Measurements from ENCODE around the gene ARHGEF1.
A peak's percentile ranks its signal among the peaks of the same experiment; 100 is the strongest.
"Not testable (repeated sequence)": the region's sequence is repeated elsewhere in the genome, so short reads cannot be mapped to it uniquely, and the experiment has no call there.

The ARHGEF1 gene

DNA sequence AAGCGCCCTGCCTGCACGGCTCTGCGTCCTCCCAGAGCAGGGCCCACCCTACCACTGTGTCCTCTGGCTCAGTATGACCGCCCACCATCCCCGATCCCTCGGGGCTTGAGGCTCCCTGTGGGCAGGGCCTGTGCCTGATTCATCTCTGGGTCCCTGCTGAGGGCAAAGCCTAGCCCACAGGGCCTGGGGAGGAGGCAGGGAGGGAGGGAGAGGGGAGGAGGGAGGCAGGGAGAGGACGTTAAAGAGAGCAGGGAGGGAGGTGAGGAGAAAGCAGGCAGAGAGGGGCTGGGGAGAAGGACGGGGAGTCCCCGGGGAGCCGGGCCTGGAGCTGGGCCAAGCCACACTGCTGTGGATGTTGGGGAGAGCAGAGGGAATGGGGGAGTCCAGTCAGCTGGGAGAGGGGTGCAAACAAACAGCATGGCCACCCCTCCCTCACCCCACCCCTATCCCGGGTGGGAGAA is 49.3 kb downstream of the ARHGEF1 start:
- no peak for DNase-seq (ENCODE audit: low read depth)

DNA sequence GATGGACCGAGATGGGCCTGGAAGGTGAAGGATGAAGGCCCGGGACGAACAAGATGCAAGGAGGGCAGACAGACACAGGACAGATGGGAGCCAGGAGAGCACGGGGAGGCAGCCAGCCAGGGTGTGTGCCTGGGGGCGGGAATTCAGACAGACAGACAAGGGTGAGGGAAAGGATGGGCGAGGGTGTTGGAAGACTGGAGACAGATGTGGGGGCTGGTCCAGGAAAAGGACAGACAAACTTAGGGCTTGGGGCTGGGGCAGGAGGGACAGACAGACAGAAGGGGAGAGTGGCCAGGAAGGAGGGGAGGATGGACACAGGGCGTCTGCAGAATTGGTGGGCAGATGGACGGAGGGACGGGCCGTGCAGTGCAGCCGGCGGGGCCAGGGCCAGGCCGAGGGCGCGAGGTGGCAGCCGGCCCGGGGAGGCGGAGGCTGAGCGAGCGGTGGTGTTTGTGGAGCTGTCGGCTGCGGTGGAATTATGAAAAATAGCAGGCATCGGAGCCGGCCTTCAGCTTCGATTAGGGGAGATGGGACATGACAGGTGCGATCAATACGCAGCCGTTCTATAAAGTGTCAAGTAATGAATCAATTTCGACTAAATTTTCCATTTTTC is 49.8 kb downstream of the ARHGEF1 start:
- DNase-seq (ENCODE audit: low read depth), result no peak

GRCh38 chr19:41933693-41934426 is 50.9 kb downstream of the ARHGEF1 start:
- no peak for DNase-seq (ENCODE audit: low read depth)

DNA sequence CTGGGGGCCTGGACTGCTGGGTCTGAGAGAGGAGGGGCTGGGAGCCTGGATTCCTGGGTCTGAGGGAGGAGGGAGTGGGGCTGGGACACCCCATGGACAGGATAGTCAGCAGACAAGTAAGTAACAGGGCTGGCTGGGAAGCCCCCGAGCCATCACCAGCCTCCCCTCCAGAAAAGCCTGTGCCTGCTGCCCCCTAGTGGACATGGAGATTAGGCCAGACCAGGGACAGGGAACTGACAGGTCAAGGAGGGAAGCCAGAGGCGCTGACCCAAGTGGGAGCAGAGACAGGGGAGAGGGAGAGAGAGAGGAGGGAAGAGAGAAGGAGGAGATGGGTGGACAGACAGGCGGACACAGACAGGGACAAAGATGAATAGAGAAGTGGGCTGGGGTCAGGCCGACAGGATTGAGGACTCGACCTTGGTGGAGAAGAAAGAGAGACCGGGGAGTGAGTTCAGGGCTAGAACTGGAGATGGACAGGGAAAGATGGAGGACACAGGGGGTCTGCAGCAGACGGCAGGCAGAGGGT is 51.9 kb downstream of the ARHGEF1 start:
- peak; percentile 65 for DNase-seq (ENCODE audit: low read depth)

- no peak for DNase-seq (ENCODE audit: low read depth)
Observed at GRCh38 chr19:41935760-41936415, 52.9 kb downstream of the ARHGEF1 start.

DNA sequence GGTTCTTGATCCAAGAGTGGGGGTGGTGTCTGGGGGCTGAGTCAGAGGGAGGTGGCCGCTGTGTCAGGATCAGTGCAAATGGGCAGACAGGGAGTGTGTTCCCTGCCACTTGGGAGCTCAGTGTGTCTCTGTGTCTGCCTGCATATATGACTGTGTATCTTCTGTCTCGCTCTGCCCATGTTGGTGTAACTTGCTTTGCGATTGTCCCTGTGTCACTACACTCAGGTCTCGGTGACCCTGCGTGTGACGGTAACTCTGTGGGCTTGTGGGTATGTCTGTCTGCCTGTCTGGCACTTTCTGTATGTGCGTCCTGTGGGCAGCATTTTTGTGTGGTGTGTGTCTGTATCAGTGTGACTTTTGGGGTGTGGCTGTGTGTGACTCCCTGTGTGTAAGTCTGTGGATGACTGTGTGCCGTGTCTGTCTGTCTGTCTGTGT is 53.4 kb downstream of the ARHGEF1 start:
- no peak for DNase-seq (ENCODE audit: low read depth)

DNA sequence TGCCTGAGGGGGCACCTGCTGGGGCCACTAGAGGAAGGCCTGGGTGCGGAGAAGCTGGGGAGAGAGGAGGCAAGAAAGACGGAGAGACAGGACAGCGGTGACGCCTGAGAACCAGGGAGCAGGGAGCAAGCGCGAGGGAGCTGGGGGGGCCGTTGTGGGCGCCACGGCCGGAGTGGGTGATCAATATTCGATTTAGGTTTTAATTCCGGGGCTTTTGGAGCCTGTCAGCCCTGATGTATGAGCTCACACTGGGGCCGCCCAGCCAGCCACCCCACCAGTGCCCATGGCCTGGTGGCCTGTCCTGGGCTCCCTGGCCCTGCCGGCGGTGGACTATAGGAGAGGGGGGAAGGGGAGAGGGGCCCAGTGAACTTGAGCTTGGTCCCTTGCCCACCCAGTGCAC is 54.0 kb downstream of the ARHGEF1 start:
- no peak for DNase-seq (ENCODE audit: low read depth)

- no peak for DNase-seq (ENCODE audit: low read depth)
Observed at GRCh38 chr19:41937525-41938468, 54.8 kb downstream of the ARHGEF1 start.

- DNase-seq (ENCODE audit: low read depth), result not testable (repeated sequence)
Observed at GRCh38 chr19:41939209-41939608, 56.2 kb downstream of the ARHGEF1 start.

DNA sequence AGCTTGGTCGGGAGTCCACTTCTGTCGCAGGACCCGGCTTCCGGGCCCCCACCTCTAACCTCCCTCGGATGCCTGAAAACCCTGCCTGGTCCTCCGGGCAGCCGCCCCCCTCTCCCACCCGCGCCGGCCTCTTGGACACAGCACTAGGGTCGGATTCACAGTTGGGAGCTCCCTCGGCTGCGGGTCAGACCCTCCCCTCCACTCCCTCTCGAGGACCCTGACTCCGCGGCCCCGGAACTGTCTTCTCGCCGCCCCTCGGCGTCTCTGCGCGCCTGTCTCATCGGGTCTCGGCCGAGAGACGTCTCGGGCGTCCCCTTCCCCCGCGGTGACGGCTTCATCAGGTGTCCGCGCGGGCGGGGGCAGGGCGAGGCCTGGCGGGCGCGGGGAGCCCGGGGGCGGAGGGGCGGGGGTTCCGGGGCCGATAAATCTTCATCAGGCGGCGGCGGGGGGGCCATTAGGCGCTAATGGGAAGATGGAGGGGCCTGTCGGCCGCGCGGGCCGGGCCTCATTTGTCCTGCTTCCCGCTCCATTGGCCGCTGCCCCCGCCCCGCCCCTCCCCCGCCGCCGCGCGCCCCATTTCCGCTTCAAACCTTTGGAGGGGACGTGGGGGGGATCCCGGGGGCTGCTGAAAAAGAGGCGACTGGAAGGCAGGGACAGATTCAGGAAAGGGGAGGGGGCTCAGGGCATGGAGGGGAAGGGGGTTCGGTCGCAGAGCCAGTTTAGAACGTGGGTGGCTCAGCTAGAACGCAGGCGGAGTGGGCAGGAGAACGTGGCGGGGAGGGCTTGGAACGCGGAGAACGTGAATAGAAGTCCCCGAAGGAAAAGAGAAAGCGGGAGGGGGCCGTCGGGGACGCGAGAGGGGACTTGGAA is 57.1 kb downstream of the ARHGEF1 start:
- DNase-seq (ENCODE audit: low read depth), result no peak

DNA sequence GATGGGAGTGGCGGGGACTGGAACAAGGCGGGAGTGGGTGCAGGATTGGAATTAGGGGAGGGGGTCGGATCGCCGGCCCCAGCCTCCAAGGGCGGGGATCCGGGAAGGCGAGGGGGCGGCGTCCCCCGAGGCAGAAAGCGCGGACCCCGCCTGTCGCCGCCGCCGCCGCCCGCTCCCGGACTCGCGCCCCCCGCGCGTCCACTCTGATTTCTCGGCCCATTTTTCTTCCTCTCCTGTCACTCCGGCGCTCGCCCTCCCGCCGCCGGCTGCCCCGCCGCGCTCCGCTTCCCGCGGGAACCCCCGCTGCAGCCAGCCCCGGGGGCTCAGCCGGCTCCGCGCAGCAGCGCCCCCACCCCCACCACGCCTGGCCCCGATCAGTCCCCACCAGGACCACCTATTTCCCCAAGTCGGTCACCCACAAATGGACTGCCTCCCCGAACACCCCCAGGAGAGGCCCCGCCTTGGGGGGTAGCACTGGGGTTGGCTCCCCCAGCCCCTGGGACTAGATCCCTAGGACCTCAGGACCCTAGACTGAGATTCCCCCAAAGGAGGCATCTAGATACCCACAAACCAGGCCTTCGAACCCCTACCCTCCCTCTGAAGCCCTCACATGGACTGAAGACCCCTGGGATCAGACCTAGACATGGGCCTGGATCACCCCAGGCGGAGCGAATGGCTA is 57.9 kb downstream of the ARHGEF1 start:
- DNase-seq (ENCODE audit: low read depth), result no peak

DNA sequence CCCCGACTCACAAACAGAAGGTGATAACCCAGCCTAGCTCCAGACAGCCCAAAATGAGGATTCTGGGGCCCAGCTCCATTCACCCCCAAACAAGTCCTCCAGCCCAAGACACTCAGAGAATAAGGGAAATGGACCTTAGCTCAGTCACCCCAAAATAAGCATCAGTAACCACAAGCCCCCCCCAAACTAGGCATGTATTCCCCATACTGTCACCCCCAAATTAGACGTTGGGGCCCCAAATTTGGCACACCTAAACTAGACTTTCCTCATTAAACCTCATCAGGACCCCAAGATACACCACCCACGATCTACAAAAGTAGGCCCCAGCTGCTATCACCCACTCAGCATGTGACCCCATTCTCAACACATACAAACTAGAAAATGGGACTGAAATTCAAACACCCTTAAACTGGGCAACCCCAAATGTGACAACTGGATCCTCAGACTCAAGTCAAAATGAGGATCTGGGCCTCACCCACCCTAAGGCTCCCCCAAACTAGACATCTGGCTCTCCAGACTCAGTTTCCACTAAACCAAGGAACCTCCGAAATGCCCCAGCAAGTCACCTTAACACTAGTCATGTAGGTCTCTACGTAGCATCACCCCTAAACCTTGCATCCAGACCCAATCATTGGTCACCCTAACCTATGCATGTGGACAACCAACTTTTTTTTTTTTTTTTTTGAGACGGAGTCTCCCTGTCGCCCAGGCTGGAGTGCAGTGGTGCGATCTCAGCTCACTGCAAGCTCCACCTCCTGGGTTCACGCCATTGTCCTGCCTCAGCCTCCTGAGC is 58.6 kb downstream of the ARHGEF1 start:
- no peak for DNase-seq (ENCODE audit: low read depth)

- no peak for DNase-seq (ENCODE audit: low read depth)
Observed at GRCh38 chr19:41944336-41944735, 61.4 kb downstream of the ARHGEF1 start.

DNA sequence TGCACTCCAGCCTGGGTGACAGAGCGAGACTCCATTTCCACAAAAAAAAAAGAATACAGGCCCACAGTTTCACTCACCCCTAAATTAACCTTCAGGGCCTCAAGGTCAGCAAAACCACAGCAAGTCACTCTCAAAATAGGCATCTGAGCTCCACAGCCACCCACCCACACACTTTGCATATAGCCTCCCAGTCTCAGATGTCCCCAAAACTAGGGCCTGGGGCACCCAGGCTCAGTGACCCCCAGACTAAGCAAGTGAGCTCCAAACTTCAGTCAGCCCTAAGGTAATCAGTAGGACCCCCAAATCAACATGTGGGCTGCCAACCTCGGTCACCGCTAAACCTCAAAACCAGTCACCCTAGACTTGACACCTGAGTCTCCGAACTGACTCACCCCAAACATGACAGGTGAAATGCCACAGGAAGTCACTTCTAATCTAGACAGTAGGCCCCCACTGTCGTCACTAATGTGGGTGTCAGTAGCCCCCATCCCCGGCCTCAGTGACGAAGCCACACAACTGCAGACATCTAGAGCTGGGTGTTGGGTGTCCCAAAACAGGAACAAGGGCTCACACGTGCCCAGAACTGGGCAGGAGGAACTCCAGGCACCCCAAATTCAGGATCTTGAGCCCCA is 62.3 kb downstream of the ARHGEF1 start:
- peak; percentile 78 for DNase-seq (ENCODE audit: low read depth)

- no peak for DNase-seq (ENCODE audit: low read depth)
Observed at GRCh38 chr19:41947091-41947490, 64.1 kb downstream of the ARHGEF1 start.

GRCh38 chr19:41951686-41952172 is 68.7 kb downstream of the ARHGEF1 start:
- DNase-seq (ENCODE audit: low read depth), result peak; percentile 79

DNA sequence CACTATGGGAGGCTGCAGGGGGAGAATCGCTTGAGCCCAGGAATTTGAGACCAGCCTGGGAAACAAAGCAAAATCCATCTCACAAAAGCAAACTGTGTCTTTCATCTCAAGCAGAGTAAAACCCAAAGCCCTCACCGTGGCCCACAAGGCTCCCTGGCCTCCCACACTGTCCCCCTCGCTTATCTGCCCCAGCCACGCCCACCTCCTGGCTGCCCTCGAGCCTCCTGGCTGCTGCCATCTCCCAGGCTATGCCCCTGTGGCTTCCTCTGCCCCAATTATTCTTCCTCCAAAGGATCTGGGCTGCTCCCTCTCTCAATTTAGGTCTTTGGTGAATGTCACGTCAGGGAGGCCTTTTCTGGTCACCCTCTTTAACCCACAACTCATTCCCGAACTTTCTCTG is 72.5 kb downstream of the ARHGEF1 start:
- DNase-seq (ENCODE audit: low read depth), result no peak

DNA sequence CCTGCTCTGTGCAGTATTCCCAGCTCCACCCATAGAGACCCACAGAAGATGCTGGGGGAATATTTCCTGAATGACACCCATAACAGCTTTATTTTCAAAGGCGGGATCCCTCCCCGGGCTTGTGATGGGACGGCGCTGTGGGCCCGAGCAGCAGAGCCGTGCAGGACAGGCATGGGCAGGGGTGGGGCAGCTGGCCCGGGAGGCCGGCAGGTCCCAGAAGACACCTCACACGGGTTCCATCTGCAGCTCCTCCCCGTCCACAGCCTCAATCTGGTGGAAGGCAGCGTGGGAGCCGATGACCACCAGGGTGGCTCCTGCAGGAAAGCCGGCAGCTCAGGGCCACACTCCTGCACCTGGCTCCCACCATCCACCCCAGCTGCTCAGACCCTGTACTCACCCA is 73.6 kb downstream of the ARHGEF1 start:
- DNase-seq (ENCODE audit: low read depth), result no peak
